Esophagus (tissue), 2 donors: ENCODE data around the gene CNOT8. TPM values are rescaled to one million over a fixed set of nuclear protein-coding genes. Genes with fewer than 3 reads are reported as not detected.
"Not testable (repeated sequence)": the region's sequence is repeated elsewhere in the genome, so short reads cannot be mapped to it uniquely, and the experiment has no call there.

Experiments
- H3K27ac ChIP-seq, 2 donors: one replicate each; pipeline ENCODE4 v1.5.1; 2013; ENCODE audit warnings: low read depth in 2 of 2, mild to moderate bottlenecking in 2 of 2, inconsistent platforms in 1 of 2, low read length in 1 of 2, moderate library complexity in 1 of 2
- H3K27me3 ChIP-seq, 2 donors: one replicate each; pipeline ENCODE4 v1.6.1; 2013; ENCODE audit warnings: low read length in 2 of 2, control low read depth in 1 of 2, mild to moderate bottlenecking in 1 of 2; ENCODE audit not compliant: insufficient read depth in 2 of 2, control insufficient read depth in 1 of 2
- H3K36me3 ChIP-seq, 2 donors: one replicate each; pipeline ENCODE4 v1.6.1; 2013; ENCODE audit warnings: low read length in 1 of 2; ENCODE audit not compliant: control insufficient read depth in 2 of 2, insufficient read depth in 2 of 2
- H3K4me1 ChIP-seq, 2 donors: one replicate each; pipeline ENCODE4 v1.6.1; 2013; ENCODE audit warnings: low read length in 1 of 2; ENCODE audit not compliant: control insufficient read depth in 2 of 2, insufficient read depth in 2 of 2
- H3K4me3 ChIP-seq, 2 donors: one replicate each; pipeline ENCODE4 v1.5.1; 2013; ENCODE audit warnings: low read length in 2 of 2, mild to moderate bottlenecking in 2 of 2, low read depth in 1 of 2, moderate library complexity in 1 of 2
- H3K9me3 ChIP-seq, 2 donors: one replicate each; pipeline ENCODE4 v1.6.1; 2013; ENCODE audit warnings: mild to moderate bottlenecking in 2 of 2, low read depth in 1 of 2, low read length in 1 of 2, moderate library complexity in 1 of 2; ENCODE audit not compliant: control insufficient read depth in 2 of 2, insufficient read depth in 1 of 2
- WGBS, 2 donors: extraction: QIAGEN DNeasy Blood & Tissue Kit; methylation state at CpG; one replicate each; pipeline ENCODE4 v1.1.7; 2013; 5-methylcytosine and 5-hydroxymethylcytosine counted together
- polyA plus RNA-seq, 2 donors: library from polyadenylated mRNA; stranded (reverse); fragments of 200-250 nt; gene quantifications; one replicate each; pipeline ENCODE4 v1.2.3, GENCODE V29; 2013
- donor health status: healthy with polysubstance abuse.
- donor health status: Bipolar disorder and iron deficiency.

The CNOT8 gene
- polyA plus RNA-seq, 2 donors, result 18.1 to 21.2 TPM

DNA sequence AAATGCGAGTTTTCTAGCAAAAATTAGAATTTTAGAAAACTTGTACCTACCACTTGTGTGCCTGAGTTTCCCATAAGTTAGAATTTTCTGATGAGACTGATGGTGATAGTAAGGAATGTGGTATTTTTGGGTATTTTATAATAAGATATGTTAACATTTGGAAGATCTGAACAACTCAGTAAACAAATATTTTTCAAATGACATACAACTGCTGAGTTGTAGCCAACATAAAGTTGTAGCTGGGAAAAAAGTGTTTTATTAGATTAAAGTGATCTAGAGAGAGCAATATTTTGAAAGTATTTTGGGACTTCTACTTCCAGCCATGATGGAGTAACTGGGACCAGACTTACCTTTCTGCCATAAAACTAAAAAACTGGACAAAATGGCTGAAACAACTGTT lies 41.6 kb downstream of the CNOT8 start:
- Histone ChIP-seq H3K9me3 (no peaks in the 10 kb centered on the region), H3K36me3 (peaks cover 9 to 17% of the 10 kb centered on the region in 2 donors), H3K4me3 (no peak overlapping the region), H3K27ac (no peak overlapping the region), H3K27me3 (no peaks in the 10 kb centered on the region), H3K4me1 (no peaks in the 10 kb centered on the region)
- 92 to 95% methylated on average over 1 of the region's 1 CpG for WGBS, 2 donors

- no peak overlapping the region for H3K4me3 ChIP-seq
- no peaks in the 10 kb centered on the region for H3K27me3 ChIP-seq
- no peaks in the 10 kb centered on the region for H3K4me1 ChIP-seq
- no peaks in the 10 kb centered on the region for H3K9me3 ChIP-seq
- H3K36me3 ChIP-seq, result peaks cover 9 to 17% of the 10 kb centered on the region in 2 donors
- 94 to 96% methylated on average over 2 of the region's 2 CpGs for WGBS, 2 donors
- H3K27ac ChIP-seq, result no peak overlapping the region
Observed at GRCh38 chr5:154901276-154901675, 42.8 kb downstream of the CNOT8 start.

DNA sequence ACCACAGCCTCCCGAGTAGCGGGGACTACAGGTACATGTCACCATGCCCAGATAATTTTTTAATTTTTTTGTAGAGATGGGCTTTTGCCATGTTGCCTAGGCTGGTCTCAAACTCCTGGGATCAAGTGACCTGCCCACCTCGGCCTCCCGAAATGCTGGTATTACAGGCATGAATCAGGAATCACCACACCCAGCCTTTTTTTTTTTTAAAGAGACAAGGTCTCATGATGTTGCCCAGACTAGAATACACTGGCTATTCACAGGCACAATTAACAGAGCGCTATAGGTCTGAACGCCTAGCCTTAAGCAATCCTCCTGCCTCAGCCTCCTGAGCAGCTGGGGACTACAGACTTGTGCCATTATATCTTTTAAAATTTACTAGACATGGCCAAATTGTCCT lies 43.5 kb downstream of the CNOT8 start:
- H3K4me3 ChIP-seq, result no peak overlapping the region
- WGBS, 2 donors, result 82 to 93% methylated on average over 6 of the region's 6 CpGs
- H3K4me1 ChIP-seq, result no peaks in the 10 kb centered on the region
- peaks cover 9 to 13% of the 10 kb centered on the region in 2 donors for H3K36me3 ChIP-seq
- no peaks in the 10 kb centered on the region for H3K9me3 ChIP-seq
- H3K27me3 ChIP-seq, result no peaks in the 10 kb centered on the region
- H3K27ac ChIP-seq, result no peak overlapping the region

- H3K27ac ChIP-seq, H3K27me3 ChIP-seq, H3K36me3 ChIP-seq, H3K4me1 ChIP-seq, H3K4me3 ChIP-seq, H3K9me3 ChIP-seq: not testable (repeated sequence)
- WGBS, 2 donors, result 89 to 90% methylated on average over 7 of the region's 7 CpGs
Observed at GRCh38 chr5:154905601-154906000, 47.2 kb downstream of the CNOT8 start.

GRCh38 chr5:154916874-154917273 lies 58.4 kb downstream of the CNOT8 start:
- H3K36me3 ChIP-seq, result peaks cover 2 to 7% of the 10 kb centered on the region in 2 donors
- no peak overlapping the region for H3K4me3 ChIP-seq
- no peaks in the 10 kb centered on the region for H3K27me3 ChIP-seq
- H3K4me1 ChIP-seq, result no peaks in the 10 kb centered on the region
- WGBS, 2 donors, result 83 to 84% methylated on average over 3 of the region's 3 CpGs
- H3K27ac ChIP-seq, result no peak overlapping the region
- H3K9me3 ChIP-seq, result no peaks in the 10 kb centered on the region

DNA sequence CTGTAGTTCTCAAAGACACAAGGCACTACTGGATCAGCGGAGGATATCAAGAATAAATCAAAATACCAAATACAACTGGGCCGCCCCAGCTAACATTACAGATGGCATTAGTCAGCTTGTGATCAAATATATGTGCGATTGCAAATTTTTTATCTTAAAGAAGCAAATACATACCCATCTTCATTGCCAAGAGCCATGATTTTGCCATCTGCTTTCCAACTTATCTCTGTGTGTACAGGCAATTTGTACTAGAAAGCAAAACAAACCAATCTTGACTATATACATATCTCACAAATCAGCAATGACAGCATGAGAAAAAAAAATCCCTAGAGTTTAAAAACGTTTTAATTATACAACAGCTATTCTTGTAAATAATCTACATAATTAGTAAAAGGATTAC lies 59.3 kb downstream of the CNOT8 start:
- peaks cover 0 to 6% of the 10 kb centered on the region in 2 donors for H3K36me3 ChIP-seq
- no peak overlapping the region for H3K4me3 ChIP-seq
- no peaks in the 10 kb centered on the region for H3K27me3 ChIP-seq
- H3K27ac ChIP-seq, result no peak overlapping the region
- no peaks in the 10 kb centered on the region for H3K4me1 ChIP-seq
- 79 to 82% methylated on average over 4 of the region's 4 CpGs for WGBS, 2 donors
- no peaks in the 10 kb centered on the region for H3K9me3 ChIP-seq

GRCh38 chr5:154923441-154924430 lies 65.3 kb downstream of the CNOT8 start:
- Histone ChIP-seq H3K36me3 (peaks cover 0 to 3% of the 10 kb centered on the region in 2 donors), H3K27me3 (no peaks in the 10 kb centered on the region), H3K27ac (no peak overlapping the region), H3K4me1 (no peaks in the 10 kb centered on the region), H3K9me3 (no peaks in the 10 kb centered on the region), H3K4me3 (no peak overlapping the region)
- 92% methylated on average over 7 of the region's 7 CpGs for WGBS, 2 donors

Other genes with a start within 250 kb of the CNOT8 start
- 10 to 100 TPM; 29.1 to 31.0 TPM for gene LARP1, start 103.2 kb upstream of the CNOT8 start, polyA plus RNA-seq
- gene FAXDC2, start 8.0 kb upstream of the CNOT8 start, polyA plus RNA-seq, result 1 to 10 TPM; 2.4 to 6.0 TPM
- gene GEMIN5, start 79.6 kb downstream of the CNOT8 start, polyA plus RNA-seq, result 1 to 10 TPM; 2.3 to 4.1 TPM
- 10 to 100 TPM; 45.6 to 53.9 TPM for gene MRPL22, start 82.4 kb downstream of the CNOT8 start, polyA plus RNA-seq
- not detected for gene KIF4B, start 155.1 kb downstream of the CNOT8 start, polyA plus RNA-seq